Activated CD4-positive, alpha-beta T cell treated with anti-CD3 and anti-CD28 coated beads, Interleukin-2, amount 10 ng/mL, durations not matched to agents 24 days and 14 days (primary cell): Measurements from ENCODE around the gene AIF1L. TPM values are rescaled to one million over a fixed set of nuclear protein-coding genes. Genes with fewer than 3 reads are reported as not detected.

ENCODE experiments used
- DNase-seq: peaks from one replicate; pipeline ENCODE4 v3.0.0; 2022
- H3K27ac Mint-ChIP-seq: one replicate; pipeline ENCODE4 v1.8.0; 2022; ENCODE audit warnings: mild to moderate bottlenecking, mixed read lengths
- H3K27me3 Mint-ChIP-seq: one replicate; pipeline ENCODE4 v1.8.0; 2022; ENCODE audit warnings: mixed read lengths
- H3K36me3 Mint-ChIP-seq: one replicate; pipeline ENCODE4 v1.8.0; 2022; ENCODE audit warnings: low read depth, mild to moderate bottlenecking, mixed read lengths
- H3K4me1 Mint-ChIP-seq: one replicate; pipeline ENCODE4 v1.8.0; 2021; ENCODE audit warnings: mixed read lengths
- H3K4me3 Mint-ChIP-seq: one replicate; pipeline ENCODE4 v1.8.0; 2022; ENCODE audit warnings: mild to moderate bottlenecking, moderate library complexity, mixed read lengths
- H3K9me3 Mint-ChIP-seq: one replicate; pipeline ENCODE4 v1.8.0; 2021; ENCODE audit warnings: mixed read lengths
- intact Hi-C: fragments of 100-400 bp; cut with micrococcal nuclease; formaldehyde crosslinking; loops from one replicate; pipeline ENCODE4 v1.15.1; 2023
- total RNA-seq: library from RNA; stranded (reverse); gene quantifications from 2 replicates; pipeline ENCODE4 v1.2.3, GENCODE V29; 2022

AIF1L gene
- total RNA-seq, 1 donor from 2014 or later, result 0.72 TPM

GRCh38 chr9:131165523-131165922, 69.2 kb downstream of the AIF1L start:
- no peak for DNase-seq
- peaks cover 9% of the 10 kb centered on the region for H3K4me1 Mint-ChIP-seq
- no peaks in the 10 kb centered on the region for H3K9me3 Mint-ChIP-seq
- intact Hi-C loops, result no loop called here
- H3K36me3 Mint-ChIP-seq, result peaks cover 56% of the 10 kb centered on the region
- no peaks in the 10 kb centered on the region for H3K27me3 Mint-ChIP-seq
- no peak overlapping the region for H3K27ac Mint-ChIP-seq
- no peak overlapping the region for H3K4me3 Mint-ChIP-seq

DNA sequence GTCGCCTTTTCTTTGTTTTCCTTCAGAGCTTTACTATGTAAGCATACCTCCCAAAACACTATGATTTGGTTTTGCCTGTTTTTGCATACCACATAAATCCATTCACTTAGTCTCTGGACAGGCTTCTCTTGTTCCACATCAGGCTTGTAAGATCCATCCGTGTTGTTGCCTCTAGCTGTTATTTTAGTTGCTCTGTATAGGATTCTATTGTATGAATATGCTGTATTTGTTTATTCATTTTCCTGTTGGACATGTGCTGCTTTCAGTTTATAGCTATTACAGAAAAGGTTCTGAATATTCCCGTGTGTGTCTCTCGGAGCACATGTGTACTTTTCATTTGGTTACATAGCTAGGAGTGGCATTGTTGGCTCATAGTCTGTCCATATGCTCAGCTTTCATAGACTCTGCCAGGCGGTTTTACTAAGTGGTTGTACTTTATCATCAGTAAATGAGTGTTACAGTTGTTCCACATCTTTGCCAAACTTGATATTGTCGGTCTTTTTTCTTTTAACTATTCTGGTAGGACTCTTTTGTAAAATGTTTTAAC, 70.9 kb downstream of the AIF1L start:
- no peak overlapping the region for H3K27ac Mint-ChIP-seq
- no peak overlapping the region for H3K4me3 Mint-ChIP-seq
- peaks cover 11% of the 10 kb centered on the region for H3K4me1 Mint-ChIP-seq
- H3K9me3 Mint-ChIP-seq, result no peaks in the 10 kb centered on the region
- intact Hi-C loops, result no loop called here
- no peak for DNase-seq
- no peaks in the 10 kb centered on the region for H3K27me3 Mint-ChIP-seq
- peaks cover 54% of the 10 kb centered on the region for H3K36me3 Mint-ChIP-seq

GRCh38 chr9:131167936-131168335, 71.6 kb downstream of the AIF1L start:
- intact Hi-C loops, result no loop called here
- H3K9me3 Mint-ChIP-seq, result no peaks in the 10 kb centered on the region
- no peak for DNase-seq
- H3K4me3 Mint-ChIP-seq, result no peak overlapping the region
- no peak overlapping the region for H3K27ac Mint-ChIP-seq
- H3K4me1 Mint-ChIP-seq, result peaks cover 10% of the 10 kb centered on the region
- no peaks in the 10 kb centered on the region for H3K27me3 Mint-ChIP-seq
- peaks cover 53% of the 10 kb centered on the region for H3K36me3 Mint-ChIP-seq

GRCh38 chr9:131169563-131170240, 73.4 kb downstream of the AIF1L start:
- H3K4me3 Mint-ChIP-seq, result no peak overlapping the region
- H3K27ac Mint-ChIP-seq, result no peak overlapping the region
- DNase-seq, result no peak
- intact Hi-C loops, result no loop called here
- no peaks in the 10 kb centered on the region for H3K9me3 Mint-ChIP-seq
- H3K4me1 Mint-ChIP-seq, result peaks cover 10% of the 10 kb centered on the region
- no peaks in the 10 kb centered on the region for H3K27me3 Mint-ChIP-seq
- H3K36me3 Mint-ChIP-seq, result peaks cover 46% of the 10 kb centered on the region

Other genes starting within 250 kb of the AIF1L start
- gene QRFP, start 199.7 kb upstream of the AIF1L start, total RNA-seq, result not detected in 2 replicates
- not detected in 2 replicates for gene FIBCD1, start 157.3 kb upstream of the AIF1L start, total RNA-seq
- gene LAMC3, start 87.4 kb upstream of the AIF1L start, total RNA-seq, result 0.07 and 0.09 TPM in 2 replicates
- gene NUP214, start 29.1 kb downstream of the AIF1L start, total RNA-seq, result 77.7 and 79.2 TPM in 2 replicates
- gene FAM78A, start 180.0 kb downstream of the AIF1L start, total RNA-seq, result 51.6 and 55.1 TPM in 2 replicates
- gene PLPP7, start 193.2 kb downstream of the AIF1L start, total RNA-seq, result not detected in 2 replicates